Measurements from ENCODE around the gene RAB4B. TPM values are rescaled to one million over a fixed set of nuclear protein-coding genes. Genes with fewer than 3 reads are reported as not detected.

RAB4B gene
- total RNA-seq, 2 donors from 2014 or later, result 14.6 to 23.6 TPM

GRCh38 chr19:40799558-40800338 lies 21.7 kb downstream of the RAB4B start:
- Histone ChIP-seq H3K27me3 (no peaks in the 10 kb centered on the region), H3K36me3 (peaks cover 21% of the 10 kb centered on the region), H3K9me3 (no peaks in the 10 kb centered on the region), H3K27ac (peak overlapping the region; percentile 96 to 98), H3K4me1 (peaks cover 3 to 58% of the 10 kb centered on the region in 2 donors), H3K4me3 (peak overlapping the region; percentile 80 to 99)
- no peak for DNase-seq (ENCODE audit: low spot score)
- TF ChIP-seq, protein P1, sequence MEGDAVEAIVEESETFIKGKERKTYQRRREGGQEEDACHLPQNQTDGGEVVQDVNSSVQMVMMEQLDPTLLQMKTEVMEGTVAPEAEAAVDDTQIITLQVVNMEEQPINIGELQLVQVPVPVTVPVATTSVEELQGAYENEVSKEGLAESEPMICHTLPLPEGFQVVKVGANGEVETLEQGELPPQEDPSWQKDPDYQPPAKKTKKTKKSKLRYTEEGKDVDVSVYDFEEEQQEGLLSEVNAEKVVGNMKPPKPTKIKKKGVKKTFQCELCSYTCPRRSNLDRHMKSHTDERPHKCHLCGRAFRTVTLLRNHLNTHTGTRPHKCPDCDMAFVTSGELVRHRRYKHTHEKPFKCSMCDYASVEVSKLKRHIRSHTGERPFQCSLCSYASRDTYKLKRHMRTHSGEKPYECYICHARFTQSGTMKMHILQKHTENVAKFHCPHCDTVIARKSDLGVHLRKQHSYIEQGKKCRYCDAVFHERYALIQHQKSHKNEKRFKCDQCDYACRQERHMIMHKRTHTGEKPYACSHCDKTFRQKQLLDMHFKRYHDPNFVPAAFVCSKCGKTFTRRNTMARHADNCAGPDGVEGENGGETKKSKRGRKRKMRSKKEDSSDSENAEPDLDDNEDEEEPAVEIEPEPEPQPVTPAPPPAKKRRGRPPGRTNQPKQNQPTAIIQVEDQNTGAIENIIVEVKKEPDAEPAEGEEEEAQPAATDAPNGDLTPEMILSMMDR (IDR thresholded peaks at IDR 0.05), result no peak

- Histone ChIP-seq H3K36me3 (peaks cover 21% of the 10 kb centered on the region), H3K4me1 (peaks cover 3 to 65% of the 10 kb centered on the region in 2 donors), H3K27me3 (no peaks in the 10 kb centered on the region), H3K9me3 (no peaks in the 10 kb centered on the region), H3K27ac (peak overlapping the region; percentile 96 to 98), H3K4me3 (peak overlapping the region; percentile 80 to 99)
- DNase-seq (ENCODE audit: low spot score), result no peak
- TF ChIP-seq, protein P1 (IDR thresholded peaks at IDR 0.05), result no peak
Measured at GRCh38 chr19:40800339-40800996, 22.4 kb downstream of the RAB4B start.

GRCh38 chr19:40800997-40801377 lies 22.9 kb downstream of the RAB4B start:
- DNase-seq (ENCODE audit: low spot score), result no peak
- Histone ChIP-seq H3K4me1 (peaks cover 3 to 71% of the 10 kb centered on the region in 2 donors), H3K27ac (peak overlapping the region; percentile 86 to 96), H3K36me3 (peaks cover 21% of the 10 kb centered on the region), H3K4me3 (peak overlapping the region in 1 of 2 donors; percentile 80), H3K27me3 (no peaks in the 10 kb centered on the region), H3K9me3 (no peaks in the 10 kb centered on the region)
- TF ChIP-seq, protein P1 (IDR thresholded peaks at IDR 0.05), result no peak

- H3K4me3 ChIP-seq, result peak overlapping the region in 1 of 2 donors; percentile 80
- DNase-seq (ENCODE audit: low spot score), result no peak
Measured at GRCh38 chr19:40801426-40802299, 23.6 kb downstream of the RAB4B start.

More at GRCh38 chr19:40801426-40802299, 23.6 kb downstream of the RAB4B start:
- no peaks in the 10 kb centered on the region for H3K9me3 ChIP-seq
- peak overlapping the region; percentile 86 to 96 for H3K27ac ChIP-seq
- TF ChIP-seq, protein P1 (IDR thresholded peaks at IDR 0.05), result no peak
- peaks cover 21% of the 10 kb centered on the region for H3K36me3 ChIP-seq
- H3K27me3 ChIP-seq, result no peaks in the 10 kb centered on the region
- H3K4me1 ChIP-seq, result peaks cover 3 to 77% of the 10 kb centered on the region in 2 donors

Data from right atrium auricular region (tissue), 2 donors.